ENCODE measurements around the gene RELA. TPM values are rescaled to one million over a fixed set of nuclear protein-coding genes. Genes with fewer than 3 reads are reported as not detected.

The RELA gene
- total and polyA plus RNA-seq, 2 experiments from 2014 or later, result 18.5 to 22.8 TPM

DNA sequence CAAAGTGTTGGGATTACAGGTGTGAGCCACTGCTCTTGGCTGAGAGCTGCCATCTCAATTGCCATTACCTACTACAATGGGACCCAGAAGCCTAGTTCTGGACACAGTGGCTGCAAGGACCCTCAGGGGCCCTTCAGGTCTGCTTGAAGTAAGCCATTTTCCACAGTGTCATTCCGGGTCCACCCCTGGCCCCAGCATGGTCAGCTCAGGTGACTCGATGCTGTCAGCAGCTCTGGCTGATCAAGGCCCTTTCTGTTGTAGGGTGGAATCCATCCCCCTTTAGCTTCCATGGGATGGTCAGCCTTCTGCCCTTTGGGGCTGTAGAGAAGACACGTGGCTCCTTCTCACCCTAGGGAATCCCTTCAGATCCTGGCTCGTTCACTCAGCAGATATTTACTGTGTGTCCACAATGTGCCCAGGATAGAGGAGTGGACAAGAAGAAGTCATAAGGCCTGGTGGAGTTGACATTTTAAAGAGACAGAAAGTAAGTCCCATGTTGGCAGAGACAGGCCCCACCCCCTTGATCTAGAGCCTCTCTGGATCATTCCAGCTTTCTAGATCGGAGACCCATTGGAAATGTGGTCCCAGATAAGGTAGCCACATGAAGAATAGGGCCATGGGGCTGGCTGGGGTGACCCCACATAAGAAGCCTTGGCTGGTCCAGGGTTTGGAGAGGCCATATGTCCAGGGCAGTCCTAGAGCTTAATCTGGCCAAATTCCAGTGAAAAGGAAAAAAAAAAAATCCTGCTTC, 34.3 kb upstream of the RELA start:
- TF ChIP-seq STAT1 (IDR thresholded peaks at IDR 0.05; ENCODE audit: unreplicated experiment) (no peak), EZH2 (IDR thresholded peaks at IDR 0.05; ENCODE audit: low read depth, unreplicated experiment) (no peak), POLR2AphosphoS5 (IDR thresholded peaks at IDR 0.05; ENCODE audit: low read depth) (no peak), ZNF331 (CRISPR knock-in tag; IDR thresholded peaks at IDR 0.05; ENCODE audit: low read depth) (no peak), EZH2phosphoT487 (IDR thresholded peaks at IDR 0.05; ENCODE audit: unreplicated experiment) (no peak), ZNF462 (CRISPR knock-in tag; IDR thresholded peaks at IDR 0.05) (no peak), ZNF114 (CRISPR knock-in tag; IDR thresholded peaks at IDR 0.05) (no peak), ETS1 (IDR thresholded peaks at IDR 0.05) (no peak), CTCF (conservative IDR thresholded peaks at IDR 0.05; ENCODE audit: low read depth in 2 of 2) (no peak), NANOG (IDR thresholded peaks at IDR 0.05; ENCODE audit: borderline replicate concordance) (no peak), CREB1 (CRISPR knock-in tag; IDR thresholded peaks at IDR 0.05; ENCODE audit: low read depth) (no peak)
- TF ChIP-seq, protein P1, sequence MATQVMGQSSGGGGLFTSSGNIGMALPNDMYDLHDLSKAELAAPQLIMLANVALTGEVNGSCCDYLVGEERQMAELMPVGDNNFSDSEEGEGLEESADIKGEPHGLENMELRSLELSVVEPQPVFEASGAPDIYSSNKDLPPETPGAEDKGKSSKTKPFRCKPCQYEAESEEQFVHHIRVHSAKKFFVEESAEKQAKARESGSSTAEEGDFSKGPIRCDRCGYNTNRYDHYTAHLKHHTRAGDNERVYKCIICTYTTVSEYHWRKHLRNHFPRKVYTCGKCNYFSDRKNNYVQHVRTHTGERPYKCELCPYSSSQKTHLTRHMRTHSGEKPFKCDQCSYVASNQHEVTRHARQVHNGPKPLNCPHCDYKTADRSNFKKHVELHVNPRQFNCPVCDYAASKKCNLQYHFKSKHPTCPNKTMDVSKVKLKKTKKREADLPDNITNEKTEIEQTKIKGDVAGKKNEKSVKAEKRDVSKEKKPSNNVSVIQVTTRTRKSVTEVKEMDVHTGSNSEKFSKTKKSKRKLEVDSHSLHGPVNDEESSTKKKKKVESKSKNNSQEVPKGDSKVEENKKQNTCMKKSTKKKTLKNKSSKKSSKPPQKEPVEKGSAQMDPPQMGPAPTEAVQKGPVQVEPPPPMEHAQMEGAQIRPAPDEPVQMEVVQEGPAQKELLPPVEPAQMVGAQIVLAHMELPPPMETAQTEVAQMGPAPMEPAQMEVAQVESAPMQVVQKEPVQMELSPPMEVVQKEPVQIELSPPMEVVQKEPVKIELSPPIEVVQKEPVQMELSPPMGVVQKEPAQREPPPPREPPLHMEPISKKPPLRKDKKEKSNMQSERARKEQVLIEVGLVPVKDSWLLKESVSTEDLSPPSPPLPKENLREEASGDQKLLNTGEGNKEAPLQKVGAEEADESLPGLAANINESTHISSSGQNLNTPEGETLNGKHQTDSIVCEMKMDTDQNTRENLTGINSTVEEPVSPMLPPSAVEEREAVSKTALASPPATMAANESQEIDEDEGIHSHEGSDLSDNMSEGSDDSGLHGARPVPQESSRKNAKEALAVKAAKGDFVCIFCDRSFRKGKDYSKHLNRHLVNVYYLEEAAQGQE (IDR thresholded peaks at IDR 0.05; ENCODE audit: unreplicated experiment), result no peak
- no peaks in the 10 kb centered on the region for H3K79me2 ChIP-seq (replicated peaks; ENCODE audit: insufficient read depth)
- DNase-seq (ENCODE audit: low spot score) (no peak), ATAC-seq (no peak)
- H3F3A ChIP-seq (replicated peaks; ENCODE audit: low read depth), result no peaks in the 10 kb centered on the region
- peaks cover 4% of the 10 kb centered on the region for H3K27me3 Mint-ChIP-seq (ENCODE audit: insufficient read depth, low read depth, poor library complexity)
- H3K4me2 ChIP-seq, result no peak overlapping the region
- no peaks in the 10 kb centered on the region for H3K36me3 ChIP-seq (ENCODE audit: insufficient read depth)
- H3K27me3 ChIP-seq (ENCODE audit: insufficient read depth), result no peaks in the 10 kb centered on the region
- no peak overlapping the region for H3K4me3 ChIP-seq
- H4K20me1 ChIP-seq (replicated peaks; ENCODE audit: insufficient read depth), result no peaks in the 10 kb centered on the region
- peaks cover 12% of the 10 kb centered on the region for H3K9me3 Mint-ChIP-seq
- H3K4me3 Mint-ChIP-seq, result no peak overlapping the region
- no peak overlapping the region for H2AFZ ChIP-seq
- no peaks in the 10 kb centered on the region for H3K36me3 Mint-ChIP-seq (ENCODE audit: low read depth)
- no peak overlapping the region for H3K27ac ChIP-seq (ENCODE audit: low read depth)
- H3K4me1 Mint-ChIP-seq, result peaks cover 8% of the 10 kb centered on the region
- no peak overlapping the region for H3K27ac Mint-ChIP-seq
- no peaks in the 10 kb centered on the region; the same call in 1 of the 2 replicates for H3K9me2 ChIP-seq (ENCODE audit: insufficient read depth)
- no peaks in the 10 kb centered on the region for H3K4me1 ChIP-seq (ENCODE audit: insufficient read depth)
